Dermis blood vessel endothelial cell (primary cell): Measurements from ENCODE around the gene CABP2. TPM values are rescaled to one million over a fixed set of nuclear protein-coding genes. Genes with fewer than 3 reads are reported as not detected.

Experiments
- DNase-seq: peaks from one replicate; pipeline ENCODE4 v3.0.0; 2010
- total RNA-seq: library from RNA; depleted of rRNA; stranded (reverse); fragments of >200 nt; gene quantifications from 2 replicates; pipeline ENCODE4 v1.2.3, GENCODE V29; 2014

CABP2 gene
- total RNA-seq, 1 donor from 2014 or later, result not detected

- DNase-seq, result no peak
These were observed 50.4 kb downstream of the CABP2 start for GRCh38 chr11:67472882-67473281.

GRCh38 chr11:67470337-67471002 is 52.8 kb downstream of the CABP2 start:
- no peak for DNase-seq

- no peak for DNase-seq
These were observed 53.8 kb downstream of the CABP2 start for GRCh38 chr11:67469508-67469811.

Other genes with a start within 250 kb of the CABP2 start
- gene ANKRD13D, start 234.1 kb downstream of the CABP2 start, total RNA-seq, result 29.1 and 32.3 TPM in 2 replicates
- 15.6 and 19.7 TPM in 2 replicates for gene SSH3, start 219.9 kb downstream of the CABP2 start, total RNA-seq
- gene POLD4, start 169.9 kb downstream of the CABP2 start, total RNA-seq, result 41.8 and 54.1 TPM in 2 replicates
- gene CLCF1, start 149.8 kb downstream of the CABP2 start, total RNA-seq, result 2.0 and 3.0 TPM in 2 replicates
- gene RAD9A, start 131.5 kb downstream of the CABP2 start, total RNA-seq, result 5.2 and 5.6 TPM in 2 replicates
- 297 and 318 TPM in 2 replicates for gene PPP1CA, start 121.6 kb downstream of the CABP2 start, total RNA-seq
- gene TBC1D10C, start 119.4 kb downstream of the CABP2 start, total RNA-seq, result 0.34 and 0.42 TPM in 2 replicates
- gene CARNS1, start 107.8 kb downstream of the CABP2 start, total RNA-seq, result 0.17 and 0.23 TPM in 2 replicates
- gene RPS6KB2, start 95.0 kb downstream of the CABP2 start, total RNA-seq, result 34.9 and 44.9 TPM in 2 replicates
- 1.0 and 2.2 TPM in 2 replicates for gene PTPRCAP, start 85.8 kb downstream of the CABP2 start, total RNA-seq
- gene CORO1B, start 80.0 kb downstream of the CABP2 start, total RNA-seq, result 213 and 279 TPM in 2 replicates
- gene GPR152, start 70.7 kb downstream of the CABP2 start, total RNA-seq, result under 0.01 TPM in 1 of 2 replicates, not detected in the other
- 1.0 and 4.9 TPM in 2 replicates for gene CABP4, start 68.1 kb downstream of the CABP2 start, total RNA-seq
- gene TMEM134, start 54.2 kb downstream of the CABP2 start, total RNA-seq, result 30.6 and 40.9 TPM in 2 replicates
- 81.0 and 124 TPM in 2 replicates for gene AIP, start 40.4 kb downstream of the CABP2 start, total RNA-seq
- 4.8 and 10.7 TPM in 2 replicates for gene PITPNM1, start 18.1 kb downstream of the CABP2 start, total RNA-seq
- gene CDK2AP2, start 15.3 kb downstream of the CABP2 start, total RNA-seq, result 25.2 and 42.2 TPM in 2 replicates
- gene GSTP1, start 60.4 kb upstream of the CABP2 start, total RNA-seq, result 833 and 1,138 TPM in 2 replicates
- 166 and 175 TPM in 2 replicates for gene NDUFV1, start 83.5 kb upstream of the CABP2 start, total RNA-seq
- gene NUDT8, start 106.5 kb upstream of the CABP2 start, total RNA-seq, result 10.7 and 13.0 TPM in 2 replicates
- gene TBX10, start 116.3 kb upstream of the CABP2 start, total RNA-seq, result not detected in 2 replicates
- gene ACY3, start 127.3 kb upstream of the CABP2 start, total RNA-seq, result not detected in 2 replicates
- gene ALDH3B2, start 151.2 kb upstream of the CABP2 start, total RNA-seq, result not detected in 2 replicates